ENCODE data around the gene USP22. TPM values are rescaled to one million over a fixed set of nuclear protein-coding genes. Genes with fewer than 3 reads are reported as not detected.
"Not testable (repeated sequence)": the region's sequence is repeated elsewhere in the genome, so short reads cannot be mapped to it uniquely, and the experiment has no call there.

USP22 gene
- total RNA-seq, 1 donor from 2014 or later: 192 TPM

GRCh38 chr17:21058098-21058893 is 15.5 kb upstream of the USP22 start:
- Histone ChIP-seq H3K4me3 (no peak overlapping the region), H3K27me3 (no peaks in the 10 kb centered on the region), H3K36me3 (no peaks in the 10 kb centered on the region), H3K79me2 (ENCODE audit: low read depth) (no peaks in the 10 kb centered on the region), H3K9me3 (ENCODE audit: low read depth) (no peaks in the 10 kb centered on the region), H3K4me2 (no peak overlapping the region), H3F3A (ENCODE audit: low read depth) (no peaks in the 10 kb centered on the region), H2AFZ (replicated peaks) (no peak overlapping the region), H4K20me1 (ENCODE audit: low read depth) (no peaks in the 10 kb centered on the region), H3K27ac (no peak overlapping the region), H3K4me1 (peaks cover 3% of the 10 kb centered on the region), H3K9ac (no peak overlapping the region)
- Mint-ChIP-seq H3K27me3 (ENCODE audit: insufficient read depth, low read depth) (peaks cover 4% of the 10 kb centered on the region), H3K4me3 (no peak overlapping the region), H3K36me3 (no peaks in the 10 kb centered on the region), H3K4me1 (peaks cover 5% of the 10 kb centered on the region), H3K27ac (no peak overlapping the region), H3K9me3 (peaks cover 2% of the 10 kb centered on the region)
- DNase-seq (ENCODE audit: low spot score): no peak
- TF ChIP-seq EZH2phosphoT487 (IDR thresholded peaks at IDR 0.05): no peak
- TF ChIP-seq EZH2 (IDR thresholded peaks at IDR 0.05): no peak
- TF ChIP-seq, protein P1, sequence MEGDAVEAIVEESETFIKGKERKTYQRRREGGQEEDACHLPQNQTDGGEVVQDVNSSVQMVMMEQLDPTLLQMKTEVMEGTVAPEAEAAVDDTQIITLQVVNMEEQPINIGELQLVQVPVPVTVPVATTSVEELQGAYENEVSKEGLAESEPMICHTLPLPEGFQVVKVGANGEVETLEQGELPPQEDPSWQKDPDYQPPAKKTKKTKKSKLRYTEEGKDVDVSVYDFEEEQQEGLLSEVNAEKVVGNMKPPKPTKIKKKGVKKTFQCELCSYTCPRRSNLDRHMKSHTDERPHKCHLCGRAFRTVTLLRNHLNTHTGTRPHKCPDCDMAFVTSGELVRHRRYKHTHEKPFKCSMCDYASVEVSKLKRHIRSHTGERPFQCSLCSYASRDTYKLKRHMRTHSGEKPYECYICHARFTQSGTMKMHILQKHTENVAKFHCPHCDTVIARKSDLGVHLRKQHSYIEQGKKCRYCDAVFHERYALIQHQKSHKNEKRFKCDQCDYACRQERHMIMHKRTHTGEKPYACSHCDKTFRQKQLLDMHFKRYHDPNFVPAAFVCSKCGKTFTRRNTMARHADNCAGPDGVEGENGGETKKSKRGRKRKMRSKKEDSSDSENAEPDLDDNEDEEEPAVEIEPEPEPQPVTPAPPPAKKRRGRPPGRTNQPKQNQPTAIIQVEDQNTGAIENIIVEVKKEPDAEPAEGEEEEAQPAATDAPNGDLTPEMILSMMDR (IDR thresholded peaks at IDR 0.05): no peak

- H3K4me2 ChIP-seq: not testable (repeated sequence)
Observed at GRCh38 chr17:21053056-21053455, 10.2 kb upstream of the USP22 start.

DNA sequence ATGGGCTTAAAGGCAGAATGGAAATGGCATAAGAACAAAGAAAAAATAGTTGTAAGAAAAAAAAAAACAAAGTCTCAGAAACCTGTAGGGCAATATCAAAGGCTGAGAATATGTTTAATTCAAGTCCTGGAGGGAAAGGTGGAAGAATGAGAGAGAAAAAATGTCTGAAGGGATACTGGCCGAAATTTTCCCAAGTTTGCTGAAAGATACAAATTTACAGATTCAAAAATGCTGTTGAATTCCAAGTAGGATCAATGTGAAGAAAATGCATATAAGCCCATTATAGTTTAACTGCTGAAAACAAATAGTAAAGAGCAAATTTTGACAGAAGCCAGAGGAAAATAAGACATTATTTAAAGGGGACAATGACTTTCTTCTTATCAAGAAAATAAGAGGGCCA is 6.6 kb upstream of the USP22 start:
- Histone ChIP-seq H4K20me1 (ENCODE audit: low read depth) (no peaks in the 10 kb centered on the region), H3K4me2 (no peak overlapping the region), H3K36me3 (no peaks in the 10 kb centered on the region), H3K4me3 (no peak overlapping the region), H3K4me1 (peaks cover 1% of the 10 kb centered on the region), H3K9ac (no peak overlapping the region), H2AFZ (replicated peaks) (no peak overlapping the region), H3K79me2 (ENCODE audit: low read depth) (no peaks in the 10 kb centered on the region), H3K9me3 (ENCODE audit: low read depth) (no peaks in the 10 kb centered on the region), H3K27me3 (no peaks in the 10 kb centered on the region), H3F3A (ENCODE audit: low read depth) (peaks cover 3% of the 10 kb centered on the region), H3K27ac (no peak overlapping the region)
- Mint-ChIP-seq H3K9me3 (peaks cover 6% of the 10 kb centered on the region), H3K27ac (no peak overlapping the region), H3K4me3 (no peak overlapping the region), H3K27me3 (ENCODE audit: insufficient read depth, low read depth) (peaks cover 3% of the 10 kb centered on the region), H3K4me1 (peaks cover 5% of the 10 kb centered on the region), H3K36me3 (no peaks in the 10 kb centered on the region)
- TF ChIP-seq EZH2phosphoT487 (IDR thresholded peaks at IDR 0.05) (no peak), EZH2 (IDR thresholded peaks at IDR 0.05) (no peak)
- TF ChIP-seq, protein P1 (IDR thresholded peaks at IDR 0.05): no peak
- no peak for DNase-seq (ENCODE audit: low spot score)

More at GRCh38 chr17:21053056-21053455, 10.2 kb upstream of the USP22 start:
- H3F3A ChIP-seq (ENCODE audit: low read depth); H3K9me3 Mint-ChIP-seq; DNase-seq (ENCODE audit: low spot score); H3K27me3 ChIP-seq; H3K27me3 Mint-ChIP-seq (ENCODE audit: insufficient read depth, low read depth); H3K9me3 ChIP-seq (ENCODE audit: low read depth); H3K4me1 ChIP-seq; H2AFZ ChIP-seq (replicated peaks); H3K4me1 Mint-ChIP-seq; H3K27ac Mint-ChIP-seq; H3K4me3 ChIP-seq; H3K9ac ChIP-seq; H3K4me3 Mint-ChIP-seq; H3K36me3 Mint-ChIP-seq; H4K20me1 ChIP-seq (ENCODE audit: low read depth); H3K79me2 ChIP-seq (ENCODE audit: low read depth); H3K27ac ChIP-seq; H3K36me3 ChIP-seq: not testable (repeated sequence)

DNA sequence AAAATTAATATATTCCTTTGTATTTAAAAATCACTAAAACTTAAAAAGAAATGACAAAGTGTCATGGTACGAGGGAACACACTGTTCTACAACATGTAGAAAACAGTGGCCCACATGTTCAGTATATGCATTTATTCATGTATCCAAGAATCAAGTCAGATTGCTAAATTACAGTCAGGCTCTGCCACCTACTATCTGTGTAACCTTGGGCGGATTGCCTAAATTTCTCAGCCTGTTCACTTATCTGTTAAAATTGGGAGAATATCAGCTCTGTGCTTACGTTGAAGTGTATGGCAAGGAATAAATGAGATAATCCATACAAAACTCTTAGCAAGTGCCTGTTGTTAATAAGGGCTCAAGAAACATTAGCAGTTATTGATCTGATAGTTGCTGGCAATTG is 3.4 kb upstream of the USP22 start:
- H4K20me1 ChIP-seq (ENCODE audit: low read depth): peaks cover 9% of the 10 kb centered on the region
- Mint-ChIP-seq H3K4me3 (no peak overlapping the region), H3K36me3 (no peaks in the 10 kb centered on the region), H3K9me3 (peaks cover 5% of the 10 kb centered on the region), H3K4me1 (peaks cover 12% of the 10 kb centered on the region), H3K27ac (no peak overlapping the region), H3K27me3 (ENCODE audit: insufficient read depth, low read depth) (peaks cover 3% of the 10 kb centered on the region)
- no peaks in the 10 kb centered on the region for H3K27me3 ChIP-seq
- no peaks in the 10 kb centered on the region for H3K9me3 ChIP-seq (ENCODE audit: low read depth)
- H3F3A ChIP-seq (ENCODE audit: low read depth): peaks cover 19% of the 10 kb centered on the region
- TF ChIP-seq, protein P1 (IDR thresholded peaks at IDR 0.05): no peak
- TF ChIP-seq EZH2phosphoT487 (IDR thresholded peaks at IDR 0.05) (no peak), EZH2 (IDR thresholded peaks at IDR 0.05) (no peak)
- DNase-seq (ENCODE audit: low spot score): no peak
- H3K4me1 ChIP-seq: peaks cover 9% of the 10 kb centered on the region
- peaks cover 15% of the 10 kb centered on the region for H3K79me2 ChIP-seq (ENCODE audit: low read depth)
- H3K27ac ChIP-seq: no peak overlapping the region
- H3K9ac ChIP-seq: no peak overlapping the region
- H3K4me2 ChIP-seq: no peak overlapping the region
- H3K36me3 ChIP-seq: no peaks in the 10 kb centered on the region
- no peak overlapping the region for H3K4me3 ChIP-seq
- H2AFZ ChIP-seq (replicated peaks): no peak overlapping the region

Data from neural progenitor cell (in vitro differentiated cells).